Retinal pigment epithelial cell (primary cell): ENCODE data around the gene TREM2.
"Not testable (repeated sequence)": the region's sequence is repeated elsewhere in the genome, so short reads cannot be mapped to it uniquely, and the experiment has no call there.

Source experiments
- DNase-seq: peaks from one replicate; pipeline ENCODE4 v3.0.0-alpha.2; 2010; ENCODE audit warnings: low read depth
- H3K4me3 ChIP-seq: 2 replicates; pipeline ENCODE4 v1.5.1; 2011; ENCODE audit warnings: mild to moderate bottlenecking, low read length, control low read depth, moderate library complexity
- TF ChIP-seq, protein P1 (sequence below): conservative IDR thresholded peaks from 2 replicates; pipeline ENCODE4 v1.5.1; 2011; ENCODE audit warnings: low read depth, low read length, control low read depth, inconsistent platforms

The TREM2 gene

GRCh38 chr6:41125282-41125681 lies 37.6 kb downstream of the TREM2 start:
- DNase-seq, result no peak
- no peak overlapping the region for H3K4me3 ChIP-seq
- TF ChIP-seq, protein P1, sequence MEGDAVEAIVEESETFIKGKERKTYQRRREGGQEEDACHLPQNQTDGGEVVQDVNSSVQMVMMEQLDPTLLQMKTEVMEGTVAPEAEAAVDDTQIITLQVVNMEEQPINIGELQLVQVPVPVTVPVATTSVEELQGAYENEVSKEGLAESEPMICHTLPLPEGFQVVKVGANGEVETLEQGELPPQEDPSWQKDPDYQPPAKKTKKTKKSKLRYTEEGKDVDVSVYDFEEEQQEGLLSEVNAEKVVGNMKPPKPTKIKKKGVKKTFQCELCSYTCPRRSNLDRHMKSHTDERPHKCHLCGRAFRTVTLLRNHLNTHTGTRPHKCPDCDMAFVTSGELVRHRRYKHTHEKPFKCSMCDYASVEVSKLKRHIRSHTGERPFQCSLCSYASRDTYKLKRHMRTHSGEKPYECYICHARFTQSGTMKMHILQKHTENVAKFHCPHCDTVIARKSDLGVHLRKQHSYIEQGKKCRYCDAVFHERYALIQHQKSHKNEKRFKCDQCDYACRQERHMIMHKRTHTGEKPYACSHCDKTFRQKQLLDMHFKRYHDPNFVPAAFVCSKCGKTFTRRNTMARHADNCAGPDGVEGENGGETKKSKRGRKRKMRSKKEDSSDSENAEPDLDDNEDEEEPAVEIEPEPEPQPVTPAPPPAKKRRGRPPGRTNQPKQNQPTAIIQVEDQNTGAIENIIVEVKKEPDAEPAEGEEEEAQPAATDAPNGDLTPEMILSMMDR, result no peak

GRCh38 chr6:41122918-41123317 lies 40.0 kb downstream of the TREM2 start:
- DNase-seq, result no peak
- TF ChIP-seq, protein P1, result no peak
- H3K4me3 ChIP-seq, result no peak overlapping the region

GRCh38 chr6:41122373-41122772 lies 40.5 kb downstream of the TREM2 start:
- TF ChIP-seq, protein P1, result no peak
- DNase-seq, result no peak
- no peak overlapping the region for H3K4me3 ChIP-seq

- no peak for DNase-seq
- H3K4me3 ChIP-seq, result no peak overlapping the region
- TF ChIP-seq, protein P1, result no peak
Observed at GRCh38 chr6:41120058-41120457, 42.9 kb downstream of the TREM2 start.

- no peak overlapping the region for H3K4me3 ChIP-seq
- TF ChIP-seq, protein P1, result no peak
Observed at GRCh38 chr6:41119508-41119907, 43.4 kb downstream of the TREM2 start.

GRCh38 chr6:41115027-41115426 lies 47.9 kb downstream of the TREM2 start:
- DNase-seq, H3K4me3 ChIP-seq: not testable (repeated sequence)

More at GRCh38 chr6:41119508-41119907, 43.4 kb downstream of the TREM2 start:
- no peak for DNase-seq

- DNase-seq, result no peak
- TF ChIP-seq, protein P1, result no peak
- H3K4me3 ChIP-seq, result no peak overlapping the region
Observed at GRCh38 chr6:41111017-41111416, 51.9 kb downstream of the TREM2 start.
